Activated CD4-positive, CD25-positive, alpha-beta regulatory T cell treated with anti-CD3 and anti-CD28 coated beads, Interleukin-2, amount 50 U/mL, for 24 hours (primary cell): ENCODE data around the gene TECPR2.
"Not testable (repeated sequence)": the region's sequence is repeated elsewhere in the genome, so short reads cannot be mapped to it uniquely, and the experiment has no call there.

Experiments used
- ATAC-seq, 2 donors: fragments of 150-1000 bp; cut with Tn5 transposase; one replicate each; pipeline ENCODE4 v1.10.0; 2021; ENCODE audit warnings: mild to moderate bottlenecking in 1 of 2, moderate library complexity in 1 of 2

Gene TECPR2, protein sequence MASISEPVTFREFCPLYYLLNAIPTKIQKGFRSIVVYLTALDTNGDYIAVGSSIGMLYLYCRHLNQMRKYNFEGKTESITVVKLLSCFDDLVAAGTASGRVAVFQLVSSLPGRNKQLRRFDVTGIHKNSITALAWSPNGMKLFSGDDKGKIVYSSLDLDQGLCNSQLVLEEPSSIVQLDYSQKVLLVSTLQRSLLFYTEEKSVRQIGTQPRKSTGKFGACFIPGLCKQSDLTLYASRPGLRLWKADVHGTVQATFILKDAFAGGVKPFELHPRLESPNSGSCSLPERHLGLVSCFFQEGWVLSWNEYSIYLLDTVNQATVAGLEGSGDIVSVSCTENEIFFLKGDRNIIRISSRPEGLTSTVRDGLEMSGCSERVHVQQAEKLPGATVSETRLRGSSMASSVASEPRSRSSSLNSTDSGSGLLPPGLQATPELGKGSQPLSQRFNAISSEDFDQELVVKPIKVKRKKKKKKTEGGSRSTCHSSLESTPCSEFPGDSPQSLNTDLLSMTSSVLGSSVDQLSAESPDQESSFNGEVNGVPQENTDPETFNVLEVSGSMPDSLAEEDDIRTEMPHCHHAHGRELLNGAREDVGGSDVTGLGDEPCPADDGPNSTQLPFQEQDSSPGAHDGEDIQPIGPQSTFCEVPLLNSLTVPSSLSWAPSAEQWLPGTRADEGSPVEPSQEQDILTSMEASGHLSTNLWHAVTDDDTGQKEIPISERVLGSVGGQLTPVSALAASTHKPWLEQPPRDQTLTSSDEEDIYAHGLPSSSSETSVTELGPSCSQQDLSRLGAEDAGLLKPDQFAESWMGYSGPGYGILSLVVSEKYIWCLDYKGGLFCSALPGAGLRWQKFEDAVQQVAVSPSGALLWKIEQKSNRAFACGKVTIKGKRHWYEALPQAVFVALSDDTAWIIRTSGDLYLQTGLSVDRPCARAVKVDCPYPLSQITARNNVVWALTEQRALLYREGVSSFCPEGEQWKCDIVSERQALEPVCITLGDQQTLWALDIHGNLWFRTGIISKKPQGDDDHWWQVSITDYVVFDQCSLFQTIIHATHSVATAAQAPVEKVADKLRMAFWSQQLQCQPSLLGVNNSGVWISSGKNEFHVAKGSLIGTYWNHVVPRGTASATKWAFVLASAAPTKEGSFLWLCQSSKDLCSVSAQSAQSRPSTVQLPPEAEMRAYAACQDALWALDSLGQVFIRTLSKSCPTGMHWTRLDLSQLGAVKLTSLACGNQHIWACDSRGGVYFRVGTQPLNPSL (N-terminal part only)

DNA sequence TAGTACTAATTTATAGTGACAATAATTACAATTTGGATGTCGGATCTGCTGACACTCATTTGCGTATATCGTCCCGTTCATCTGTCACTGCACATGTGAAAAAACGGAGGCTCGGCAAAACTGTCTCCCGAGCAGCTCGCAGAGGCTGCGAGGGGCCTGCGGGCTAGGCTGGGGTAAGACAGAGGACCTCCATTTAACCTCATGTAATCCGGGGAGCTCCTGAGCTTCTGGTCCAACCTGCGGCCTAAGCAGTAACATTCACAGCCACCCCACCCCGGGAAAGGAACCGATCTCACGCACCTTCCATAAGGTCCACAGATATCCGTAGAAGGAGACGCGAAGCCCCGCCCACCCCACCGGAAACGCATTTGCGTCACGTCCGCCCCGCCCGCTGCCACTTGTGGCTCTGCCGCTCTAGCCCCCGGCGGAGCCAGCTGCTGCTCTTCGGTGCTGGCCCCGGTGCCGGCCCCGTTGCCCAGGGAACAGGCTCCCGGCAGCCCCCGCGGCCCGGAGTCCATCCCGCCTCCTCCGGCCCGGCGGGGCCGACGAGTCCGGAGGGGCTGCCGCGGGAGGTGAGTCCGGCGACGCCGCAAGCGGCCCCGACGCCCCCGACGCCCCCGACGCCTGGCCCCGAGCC is at the start of gene TECPR2, which contains the start of gene CINP:
TSS of gene TECPR2 (plus strand) at position 397 of the 637 bp plus-strand sequence. CDS start 13,781 bp downstream, outside the sequence.
TSS of gene CINP (minus strand) at position 346 of the 637 bp plus-strand sequence. CDS start at position 307, 39 bp downstream.
- ATAC-seq = peak; percentile 74 to 81

DNA sequence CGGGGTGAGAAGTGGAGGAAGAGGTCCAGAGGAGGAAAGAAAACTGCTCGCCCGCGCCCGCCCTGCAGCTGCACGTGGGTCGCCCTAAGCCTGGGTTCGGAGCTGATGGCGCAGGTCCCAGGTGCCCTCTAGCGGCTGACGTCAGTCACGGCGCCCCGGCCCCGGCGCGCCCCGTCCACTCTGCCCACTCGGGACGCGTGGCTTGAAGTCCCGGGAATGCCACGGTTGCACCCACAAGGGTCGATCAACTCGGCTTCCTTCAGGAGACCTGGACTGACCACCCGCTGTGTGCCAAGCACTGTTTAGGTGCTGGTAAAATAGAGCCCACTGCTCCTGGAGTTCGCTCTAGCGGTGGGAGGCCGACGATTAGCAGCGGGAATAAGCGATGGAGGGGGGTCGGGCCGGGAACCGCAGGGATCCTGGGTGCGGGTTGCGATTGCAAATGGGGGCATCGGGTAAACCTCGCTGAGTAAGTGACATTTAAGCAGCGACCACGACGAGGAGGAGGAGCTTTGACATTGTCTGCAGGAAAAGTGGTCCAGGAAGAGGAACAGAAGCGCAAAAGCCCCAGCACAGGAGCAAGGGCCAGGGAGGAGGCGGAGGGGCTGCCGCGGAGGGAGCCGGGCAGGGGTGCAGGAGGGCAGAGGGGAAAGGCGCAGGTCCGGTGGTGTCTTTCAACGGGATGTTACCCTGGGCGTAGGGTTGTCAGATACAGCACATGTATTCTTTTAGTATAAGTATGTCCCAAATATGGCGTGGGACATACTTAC is 48.3 kb upstream of the TECPR2 start:
- ATAC-seq = peak; percentile 63 to 70

DNA sequence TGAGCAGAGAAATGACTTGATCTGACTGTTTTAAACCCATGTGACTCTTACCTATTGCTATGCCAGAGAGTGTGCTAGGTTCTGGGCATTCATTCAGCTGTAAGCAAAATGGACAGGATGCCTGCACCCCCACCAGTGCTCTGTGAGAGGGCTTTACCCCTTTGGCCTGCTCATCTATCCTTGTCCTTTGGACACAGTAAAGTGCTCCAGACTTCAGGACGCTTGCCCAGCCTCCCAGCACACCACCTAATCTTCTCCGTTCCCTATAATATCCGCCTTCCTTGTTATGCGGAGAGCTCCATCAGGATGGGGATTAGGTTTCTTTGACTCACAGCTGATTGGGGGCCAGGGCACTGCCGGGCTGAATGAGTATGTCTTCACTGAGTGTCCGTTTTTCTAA is 47.6 kb upstream of the TECPR2 start:
- no peak for ATAC-seq

DNA sequence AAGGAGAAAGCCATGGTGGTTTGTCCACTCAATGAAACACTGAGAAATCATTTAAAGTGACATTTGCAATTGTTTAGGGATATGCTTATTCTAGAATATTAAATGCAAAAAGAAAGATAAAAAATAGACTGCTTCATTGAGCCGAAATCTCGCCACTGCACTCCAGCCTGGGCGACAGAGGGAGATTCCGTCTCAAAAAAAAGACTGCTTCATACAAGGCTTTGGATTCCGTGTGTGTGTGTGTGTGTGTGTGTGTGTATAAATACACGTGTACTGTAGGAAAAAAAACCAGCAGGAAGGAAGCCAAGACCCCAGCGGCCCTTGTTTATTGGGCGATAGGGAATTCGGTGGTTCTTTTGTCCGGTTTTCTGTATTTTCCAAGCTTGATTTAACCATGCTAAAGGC is 46.4 kb upstream of the TECPR2 start:
- no peak for ATAC-seq

DNA sequence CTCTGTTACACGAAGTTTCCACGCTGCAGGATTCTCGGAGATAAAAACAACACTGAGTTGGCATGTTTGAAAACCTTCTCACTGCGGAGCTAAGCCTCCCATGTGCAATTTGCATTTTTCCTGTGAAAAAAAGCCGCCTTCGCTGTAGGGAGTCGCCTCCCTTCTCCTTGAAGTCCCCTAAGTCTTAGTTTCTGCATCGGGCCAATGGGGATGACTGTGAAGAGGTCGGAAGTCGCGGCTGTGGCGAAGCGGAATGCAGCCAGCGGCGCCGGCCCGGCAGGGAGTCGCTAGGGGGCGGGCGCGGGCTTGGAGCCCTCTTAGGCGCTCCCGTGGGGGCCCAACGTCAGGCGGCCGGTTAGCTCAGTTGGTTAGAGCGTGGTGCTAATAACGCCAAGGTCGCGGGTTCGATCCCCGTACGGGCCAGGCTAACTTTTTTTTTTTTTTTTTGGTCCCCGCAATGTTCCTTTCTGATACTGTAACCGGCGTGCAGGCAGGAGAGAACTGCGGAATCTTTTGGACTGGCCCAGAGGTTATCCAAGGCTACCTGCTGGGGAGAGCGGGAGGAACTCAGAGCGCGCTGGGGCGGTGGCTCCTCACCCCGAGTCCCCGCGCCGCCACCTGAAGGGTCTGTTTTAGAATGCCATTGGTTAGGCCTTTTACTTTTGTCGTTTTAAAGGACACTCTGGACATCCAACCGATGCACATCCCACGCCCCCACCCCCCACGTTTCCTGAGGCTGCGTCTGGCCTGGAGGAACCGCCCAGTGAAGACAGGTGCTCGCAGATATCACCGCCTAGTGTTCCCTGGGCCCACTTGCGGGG is 45.8 kb upstream of the TECPR2 start:
- peak; percentile 71 for ATAC-seq

DNA sequence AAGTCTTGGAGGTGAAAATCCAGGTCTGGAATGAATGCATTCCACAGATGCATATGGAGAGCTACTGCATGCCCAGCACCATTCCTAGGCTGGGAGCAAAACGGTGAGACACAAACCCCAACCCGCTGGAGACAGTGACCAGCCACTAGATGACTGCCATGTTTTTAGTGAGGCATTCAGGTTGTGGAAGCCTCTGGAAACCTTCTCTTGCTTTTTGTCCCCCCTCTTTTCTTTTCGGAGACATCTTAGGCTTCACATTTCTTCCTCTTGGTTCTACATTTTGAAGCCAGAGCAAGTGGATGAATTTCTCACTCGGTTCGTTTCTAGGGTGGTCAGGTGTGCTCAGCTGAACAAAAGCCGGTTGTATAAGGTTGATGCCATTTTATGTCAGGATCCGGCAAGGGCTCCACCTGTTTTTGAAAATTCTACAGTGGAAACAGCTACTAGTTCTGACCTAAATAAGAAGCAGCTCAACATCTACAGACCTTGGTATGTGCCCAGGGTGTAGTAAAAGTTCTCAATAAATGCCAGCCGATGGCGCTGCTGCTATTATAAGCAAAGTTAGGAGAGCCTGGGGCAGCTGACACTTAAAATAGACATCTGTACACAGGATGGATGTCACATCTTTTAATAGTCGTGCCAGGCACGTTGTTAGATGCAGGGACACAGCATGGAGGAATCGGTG is 45.0 kb upstream of the TECPR2 start:
- no peak for ATAC-seq

DNA sequence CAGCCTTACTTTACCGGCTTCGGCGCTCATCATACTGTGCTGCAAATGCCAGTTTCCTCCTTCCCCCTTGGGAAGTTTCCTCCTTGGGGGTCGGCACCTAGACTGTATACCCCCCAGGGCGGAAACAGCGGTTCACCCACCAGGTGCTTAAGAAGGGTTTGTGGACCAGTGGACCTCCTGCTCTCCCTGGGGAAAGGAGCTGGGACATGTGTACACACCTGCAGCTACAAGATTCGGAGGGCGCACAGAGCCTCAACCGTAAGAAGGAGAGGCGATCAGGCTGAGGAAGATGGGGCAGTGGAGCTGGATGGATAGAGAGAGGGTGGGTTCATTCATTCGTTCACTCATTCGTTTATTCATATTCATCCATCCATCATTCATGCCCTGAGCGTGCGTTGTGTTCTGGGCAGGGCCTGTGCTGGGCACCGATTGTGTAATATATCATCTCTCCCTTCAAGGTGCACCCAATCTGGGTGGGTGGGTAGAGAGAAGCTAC is 43.9 kb upstream of the TECPR2 start:
- no peak for ATAC-seq

DNA sequence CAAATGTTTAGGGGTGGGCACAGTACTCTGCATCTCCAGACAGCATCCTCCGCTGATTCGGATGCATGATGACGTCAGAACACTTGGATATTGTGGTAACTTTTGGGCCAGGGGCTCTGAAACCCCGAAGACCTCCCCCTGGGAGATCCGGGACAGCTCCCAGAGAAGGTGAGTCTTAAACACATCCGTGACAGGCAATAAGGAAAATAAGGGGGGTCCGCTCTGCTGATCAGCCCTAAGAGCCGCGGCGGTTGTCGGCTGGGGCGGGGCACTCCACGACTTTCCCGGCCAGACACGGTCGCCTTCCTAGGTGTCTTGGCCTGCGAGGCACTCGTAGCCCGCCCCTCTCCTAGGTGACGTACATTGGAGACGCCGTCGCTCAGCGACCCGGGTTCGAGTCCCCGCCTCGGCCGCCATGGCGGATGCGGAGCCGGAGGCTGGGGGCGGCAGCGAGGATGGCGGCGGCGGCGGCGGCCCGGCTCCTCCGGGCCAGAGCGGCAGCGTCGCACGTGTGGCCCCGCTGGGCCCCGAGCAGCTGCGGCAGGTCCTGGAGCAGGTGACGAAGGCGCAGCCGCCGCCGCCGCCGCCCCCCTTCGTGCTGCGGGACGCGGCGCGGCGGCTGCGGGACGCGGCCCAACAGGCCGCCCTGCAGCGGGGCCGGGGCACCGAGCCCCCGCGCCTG is 43.2 kb upstream of the TECPR2 start, which contains the start of gene ZNF839:
TSS of gene ZNF839 (plus strand) at position 396 of the 682 bp plus-strand sequence. CDS start at position 416, 20 bp downstream.
- peak; percentile 72 to 73 for ATAC-seq

DNA sequence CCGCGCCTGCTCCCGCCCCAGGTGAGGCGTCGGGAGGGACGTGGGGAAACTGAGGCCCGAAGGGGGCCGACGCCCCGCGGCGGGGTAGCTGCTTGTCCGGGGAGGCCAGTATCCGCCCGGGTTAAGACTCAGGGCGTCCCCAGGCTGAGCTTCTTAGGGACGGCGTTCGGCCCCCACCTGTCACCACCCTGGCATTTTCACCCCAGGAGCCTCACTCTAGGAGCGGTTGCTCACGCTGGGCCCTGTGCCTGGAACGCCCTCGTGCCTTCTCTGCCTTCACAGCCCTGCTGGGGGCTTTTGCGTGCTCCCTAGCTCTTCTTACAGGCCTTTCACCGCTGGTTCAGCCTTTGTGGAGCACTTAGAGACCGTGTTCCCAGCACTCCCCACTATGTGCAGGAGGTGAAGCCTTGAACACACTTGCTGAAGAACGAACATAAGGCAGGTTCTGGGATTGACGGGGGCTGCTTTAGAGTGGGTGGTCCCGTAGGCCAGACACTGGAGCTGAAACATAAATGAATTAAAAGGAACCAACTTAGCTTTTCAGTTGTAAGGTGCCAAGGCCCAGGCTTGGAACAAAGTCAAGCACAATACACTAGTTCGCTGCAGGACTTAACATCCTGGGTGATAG is 42.6 kb upstream of the TECPR2 start:
- peak; percentile 24 to 38 for ATAC-seq

DNA sequence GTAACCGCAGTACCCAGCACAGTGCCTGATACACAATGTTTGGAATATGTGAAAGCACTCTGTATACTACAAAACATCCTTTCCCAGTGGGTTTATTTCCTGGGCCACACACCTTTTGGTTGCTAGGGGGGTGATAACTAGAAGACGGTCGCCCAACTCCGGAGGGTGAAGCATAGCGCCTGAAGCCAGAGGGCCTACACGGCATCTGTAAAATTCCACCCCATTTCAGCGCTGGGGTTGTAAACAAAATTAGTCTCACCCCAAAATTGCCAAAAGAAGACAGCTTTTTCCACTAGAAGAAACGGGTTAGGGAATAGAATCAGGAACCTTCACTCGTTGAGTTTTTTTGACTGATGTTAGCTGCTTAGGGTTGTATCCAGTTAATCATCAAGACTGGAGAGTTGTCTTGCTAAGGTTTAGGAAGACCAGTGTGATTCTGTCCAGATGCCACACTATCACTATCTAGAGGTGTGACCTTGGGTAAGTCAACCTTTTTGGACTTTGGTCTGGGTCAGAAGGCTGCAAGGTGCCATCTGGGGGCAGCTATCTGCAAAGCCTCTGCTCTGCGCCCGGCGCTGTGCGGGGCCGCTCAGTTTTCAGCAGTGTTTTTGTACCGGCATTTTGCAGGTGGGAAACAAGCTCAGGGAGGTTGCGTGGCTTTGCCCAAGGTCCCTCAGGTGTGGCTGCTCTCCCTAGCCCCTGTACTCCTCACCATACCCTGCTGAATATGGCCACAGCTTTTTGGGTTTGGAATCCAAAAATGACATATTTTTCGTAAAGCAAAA is 41.9 kb upstream of the TECPR2 start:
- ATAC-seq = no peak

DNA sequence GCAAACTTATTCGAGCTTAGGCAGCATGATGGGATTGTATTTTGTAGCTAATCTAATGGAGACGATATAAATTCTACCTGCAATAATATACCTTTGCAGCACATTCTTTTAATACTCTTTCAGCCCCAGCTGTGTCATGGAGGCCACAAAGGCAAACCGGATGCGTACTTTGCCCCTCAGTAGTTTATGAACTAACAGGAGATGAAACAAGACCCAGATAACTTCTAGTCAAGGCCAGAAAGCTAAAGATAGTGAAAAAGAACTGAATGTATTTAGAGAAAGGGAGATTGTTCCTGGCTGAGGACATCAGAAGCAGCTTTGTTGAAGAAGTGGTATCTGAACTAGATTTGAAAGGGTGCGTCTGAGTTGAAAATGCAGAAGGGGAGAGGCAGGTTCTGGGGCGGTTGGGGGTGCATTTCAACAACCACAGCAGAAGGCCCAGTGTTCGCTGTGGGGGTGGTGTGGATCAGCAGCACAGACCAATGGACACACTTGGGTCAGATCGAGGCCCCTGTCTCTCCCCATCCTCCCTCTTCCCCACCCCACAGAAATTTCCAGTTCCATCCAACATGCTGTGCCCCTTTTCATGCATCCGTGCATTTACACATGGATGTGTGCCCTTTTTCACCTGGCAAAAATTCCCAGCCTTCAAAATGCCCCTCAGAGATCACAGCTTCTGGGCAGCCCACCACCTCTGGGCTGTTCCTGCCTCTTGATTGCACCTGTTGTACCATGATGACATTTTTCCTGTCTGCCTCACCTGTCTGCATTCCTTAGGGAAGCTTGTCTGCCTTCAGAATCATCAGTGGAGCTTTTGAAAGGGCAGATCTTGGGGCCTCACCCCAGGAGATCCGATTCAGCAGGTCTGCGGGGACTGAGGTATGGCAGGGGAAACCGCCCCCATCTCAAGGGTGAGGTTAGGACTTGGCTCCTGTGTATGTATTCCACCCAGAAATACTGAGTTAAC is 41.0 kb upstream of the TECPR2 start:
- no peak for ATAC-seq

DNA sequence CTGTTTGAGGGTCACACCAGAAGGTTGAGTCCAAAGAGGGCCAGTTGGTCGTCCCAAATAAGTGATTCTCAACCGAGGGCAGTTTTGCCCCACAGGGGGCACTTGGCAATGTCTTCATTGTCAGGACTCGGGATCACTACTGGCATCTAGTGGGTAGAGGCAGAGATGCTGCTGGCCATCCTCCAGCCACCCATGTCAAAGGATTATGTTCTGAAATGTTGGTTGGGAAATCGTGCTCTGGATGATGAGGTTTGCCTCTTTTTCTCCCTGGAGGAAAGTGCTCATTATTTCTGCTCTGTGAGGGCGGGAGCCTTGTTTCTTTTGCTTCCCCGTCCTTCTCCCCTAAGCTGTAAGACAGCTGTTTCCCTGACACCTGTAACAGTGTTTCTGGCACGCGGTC is 39.6 kb upstream of the TECPR2 start:
- no peak for ATAC-seq

DNA sequence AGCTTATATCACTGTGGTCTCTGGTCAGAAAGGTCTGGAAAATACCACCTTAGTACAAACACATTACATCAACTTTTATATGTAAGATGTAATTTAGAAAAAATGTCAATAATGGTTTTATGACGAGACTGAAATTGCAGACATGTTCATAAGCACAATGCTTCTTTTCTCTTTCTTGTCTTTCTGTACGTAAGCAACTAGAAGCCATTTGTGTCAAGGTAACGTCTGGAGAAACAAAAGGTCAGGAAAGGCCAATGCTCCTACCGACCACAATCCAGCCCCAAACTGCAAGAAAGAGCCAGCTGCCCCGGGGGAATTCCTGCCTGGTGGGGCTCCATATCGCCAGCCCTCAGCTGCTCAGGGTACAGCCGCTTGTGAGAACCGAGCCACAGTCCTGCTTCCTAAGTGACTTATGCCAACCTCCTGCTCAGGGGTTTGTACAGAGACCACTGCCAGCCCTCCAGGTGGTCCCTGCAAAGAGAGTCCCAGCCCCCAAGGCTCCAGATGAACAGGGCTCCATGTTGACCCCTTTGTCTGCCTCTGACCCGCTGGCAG is 36.9 kb upstream of the TECPR2 start:
- ATAC-seq = no peak

DNA sequence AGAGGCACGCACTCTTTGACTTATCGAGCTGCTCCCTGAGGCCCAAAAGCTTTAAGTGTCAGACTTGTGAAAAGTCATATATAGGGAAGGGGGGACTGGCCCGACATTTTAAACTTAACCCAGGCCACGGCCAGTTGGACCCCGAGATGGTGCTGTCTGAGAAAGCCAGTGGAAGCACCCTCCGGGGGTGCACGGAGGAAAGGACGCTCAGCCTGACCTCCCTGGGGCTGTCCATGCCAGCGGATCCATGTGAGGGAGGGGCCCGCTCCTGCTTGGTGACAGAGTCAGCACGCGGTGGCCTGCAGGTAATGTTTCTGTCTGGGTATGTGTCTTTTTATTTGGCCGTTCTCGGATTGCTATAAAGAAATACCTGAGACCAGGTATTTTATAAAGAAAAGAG is 36.2 kb upstream of the TECPR2 start:
- ATAC-seq = no peak

DNA sequence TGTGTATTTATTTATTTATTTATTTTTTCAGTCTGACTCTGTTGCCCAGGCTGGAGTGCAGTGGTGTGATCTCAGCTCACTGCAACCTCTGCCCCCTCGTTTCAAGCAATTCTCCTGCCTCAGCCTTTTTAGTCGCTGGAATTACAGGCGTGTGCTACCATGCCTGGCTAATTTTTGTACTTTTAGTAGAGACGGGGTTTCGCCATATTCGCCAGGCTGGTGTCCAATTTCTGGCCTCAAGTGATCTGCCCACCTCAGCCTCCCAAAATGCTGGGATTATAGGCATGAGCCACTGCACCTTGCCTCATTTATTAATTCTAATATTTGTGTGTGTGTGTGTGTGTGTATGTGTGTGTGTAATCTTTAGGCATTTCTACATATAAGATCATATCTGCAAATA is 33.4 kb upstream of the TECPR2 start:
- not testable (repeated sequence) for ATAC-seq

DNA sequence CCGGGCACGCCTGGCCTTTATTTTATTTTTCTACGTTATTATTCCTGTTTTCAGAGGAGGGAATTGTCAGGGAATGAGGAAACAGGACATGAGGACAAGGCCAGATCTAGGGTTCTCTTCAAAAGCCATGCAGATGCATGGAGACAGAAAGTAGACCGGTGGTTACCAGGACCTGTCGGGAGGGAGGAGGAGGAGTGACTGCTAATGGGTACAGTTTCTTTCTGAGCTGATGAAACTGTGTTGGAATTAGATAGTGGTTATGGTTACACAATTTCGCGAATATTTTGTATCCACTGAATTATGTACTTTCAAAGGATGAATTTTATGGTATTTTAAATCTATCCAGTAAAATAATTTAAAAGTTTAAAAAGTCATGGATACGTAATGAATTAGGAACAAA is 31.9 kb upstream of the TECPR2 start:
- ATAC-seq = no peak
